SW480 (cell line): ENCODE measurements around the gene BABAM2.

Source experiments
- DNase-seq: peaks from one replicate; pipeline ENCODE4 v3.0.0-alpha.2; 2016; ENCODE audit warnings: low spot score

The BABAM2 gene

GRCh38 chr2:27911458-27912210 is 21.1 kb downstream of the BABAM2 start:
- DNase-seq = no peak

GRCh38 chr2:27912512-27912911 is 22.0 kb downstream of the BABAM2 start:
- DNase-seq = no peak

DNA sequence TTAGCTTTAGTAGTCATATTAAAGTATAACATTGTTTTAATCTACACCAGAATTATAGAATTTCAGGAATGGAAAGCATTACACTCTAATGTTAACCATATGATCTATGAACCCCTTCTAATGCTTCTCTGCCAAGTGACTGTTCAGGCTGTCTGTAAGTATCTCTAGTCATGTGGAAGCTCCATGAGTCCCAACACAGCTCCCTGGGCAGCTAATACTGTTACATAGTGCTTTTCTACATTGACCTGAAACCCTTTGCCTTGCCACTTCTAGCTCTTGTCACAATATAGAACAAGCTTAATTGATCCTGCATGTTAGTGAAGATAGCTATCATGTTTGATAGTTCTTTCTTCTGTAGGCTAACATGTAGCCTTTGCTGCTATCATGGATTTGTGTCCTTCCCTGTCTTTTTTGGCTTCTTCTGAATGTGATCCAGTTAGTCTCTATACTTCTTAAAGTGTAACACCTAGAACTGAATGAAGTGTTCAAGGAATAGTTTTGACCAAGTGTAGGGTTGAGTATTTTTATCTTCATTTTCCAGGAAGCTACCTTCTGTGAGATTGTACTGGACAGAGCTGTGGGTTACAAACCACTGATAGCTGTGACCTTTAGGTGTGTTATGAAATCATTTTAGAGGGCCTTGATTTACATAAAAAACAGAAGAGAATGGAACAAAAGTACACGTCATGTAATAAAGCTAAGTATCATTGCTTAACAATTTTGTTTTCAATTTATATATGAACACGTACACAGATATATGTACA is 23.7 kb downstream of the BABAM2 start:
- no peak for DNase-seq

GRCh38 chr2:27914805-27915175 is 24.3 kb downstream of the BABAM2 start:
- DNase-seq = no peak

- DNase-seq = no peak
Measured at GRCh38 chr2:27915191-27915590, 24.7 kb downstream of the BABAM2 start.

- DNase-seq = no peak
Measured at GRCh38 chr2:27915874-27916273, 25.3 kb downstream of the BABAM2 start.

DNA sequence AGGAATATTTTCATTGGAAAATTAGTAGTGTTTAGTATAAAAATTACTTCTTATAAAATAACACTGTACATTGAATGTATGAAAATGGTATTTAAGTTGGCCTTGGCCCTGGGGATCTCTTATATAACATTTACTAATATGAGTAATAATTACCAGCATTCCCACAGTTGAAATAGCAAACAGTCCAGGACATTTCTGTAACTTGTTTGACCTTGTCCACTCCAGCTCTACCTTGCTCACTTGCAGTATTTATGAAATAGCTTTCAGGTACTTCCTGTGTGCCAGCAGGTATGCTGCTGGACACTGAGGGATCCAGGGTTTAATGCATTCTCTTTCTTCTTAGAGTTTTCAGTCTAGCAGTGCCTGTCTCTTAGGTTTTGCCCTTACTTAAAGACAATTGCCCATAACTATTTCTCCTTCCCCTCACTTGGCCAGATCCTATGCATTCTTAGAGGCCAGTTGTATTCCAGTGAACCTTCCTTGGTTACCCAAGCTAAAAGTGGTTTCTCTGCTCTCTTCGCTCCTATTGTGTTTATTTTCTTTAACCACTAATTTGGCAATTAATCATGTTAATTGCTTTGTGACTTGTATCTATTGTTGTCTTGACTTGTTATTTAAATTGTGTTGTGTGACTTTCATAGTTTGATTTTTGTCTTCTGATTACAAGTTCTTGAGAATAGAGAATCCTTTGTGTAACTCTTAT is 25.9 kb downstream of the BABAM2 start:
- DNase-seq = no peak

DNA sequence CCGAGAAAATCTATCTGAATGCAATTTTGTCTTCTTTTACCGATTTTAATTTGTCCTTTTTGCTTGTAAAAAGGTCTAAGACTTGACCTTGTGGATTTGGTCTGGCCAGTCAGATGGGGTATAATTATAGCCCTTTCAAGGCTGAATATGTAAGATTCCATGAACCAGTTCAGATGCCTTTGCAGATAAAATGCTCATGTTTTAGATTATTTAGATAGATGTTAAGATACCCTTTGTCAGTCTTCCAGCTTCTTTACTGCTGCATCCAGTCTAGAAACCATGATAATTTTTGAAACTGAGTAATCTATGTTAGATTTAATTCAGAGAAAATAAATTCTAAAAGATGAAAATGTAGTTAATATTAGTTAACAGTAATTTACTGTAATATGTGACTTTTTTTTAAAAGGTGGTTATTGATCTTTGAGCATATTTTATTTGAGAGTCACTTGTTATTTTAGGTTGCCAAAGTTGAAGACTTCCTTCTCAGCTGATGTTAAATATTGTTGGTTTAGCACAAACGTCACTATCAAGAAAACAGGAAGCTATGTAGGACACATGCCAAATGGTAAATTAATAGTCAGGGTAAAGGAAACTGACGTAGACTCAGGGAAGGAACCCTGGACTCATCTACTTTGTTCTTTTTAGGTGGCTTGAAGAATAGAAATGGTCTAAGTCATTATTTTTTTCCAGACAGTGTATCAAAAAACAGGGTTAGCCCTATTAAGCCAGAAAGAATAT is 29.8 kb downstream of the BABAM2 start:
- no peak for DNase-seq

- no peak for DNase-seq
Measured at GRCh38 chr2:27921424-27921823, 30.9 kb downstream of the BABAM2 start.

DNA sequence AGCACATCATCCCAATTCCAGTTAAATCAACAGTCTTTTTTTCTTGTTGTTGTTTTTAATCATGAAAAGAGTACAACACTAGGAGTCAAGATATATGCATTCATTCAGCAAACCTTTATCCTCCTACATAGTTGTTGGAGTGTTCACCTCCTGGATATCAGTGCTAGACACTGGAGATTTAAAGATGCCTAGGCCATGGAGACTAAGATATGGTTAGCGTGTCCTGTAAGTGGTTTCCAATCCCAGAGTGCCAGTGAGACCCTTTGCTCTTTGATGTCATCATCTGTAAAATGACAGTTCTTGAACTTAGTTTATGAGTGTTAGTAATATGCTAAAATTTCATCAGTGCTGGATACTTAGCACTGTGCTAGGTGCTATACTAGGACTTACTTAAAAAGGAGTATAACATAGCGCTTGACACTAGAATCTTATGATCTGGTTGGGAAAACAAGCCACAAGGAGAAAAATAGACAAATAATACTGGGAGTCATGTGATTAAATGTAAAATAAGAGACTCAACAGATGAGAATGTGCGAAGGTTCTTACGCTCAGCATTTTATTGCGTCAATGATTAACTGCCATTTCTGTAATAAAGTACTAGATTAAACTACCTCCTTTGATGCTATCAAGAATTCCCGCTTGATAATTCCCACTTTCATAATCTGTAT is 31.5 kb downstream of the BABAM2 start:
- no peak for DNase-seq

- DNase-seq = no peak
Measured at GRCh38 chr2:27922842-27923241, 32.3 kb downstream of the BABAM2 start.

DNA sequence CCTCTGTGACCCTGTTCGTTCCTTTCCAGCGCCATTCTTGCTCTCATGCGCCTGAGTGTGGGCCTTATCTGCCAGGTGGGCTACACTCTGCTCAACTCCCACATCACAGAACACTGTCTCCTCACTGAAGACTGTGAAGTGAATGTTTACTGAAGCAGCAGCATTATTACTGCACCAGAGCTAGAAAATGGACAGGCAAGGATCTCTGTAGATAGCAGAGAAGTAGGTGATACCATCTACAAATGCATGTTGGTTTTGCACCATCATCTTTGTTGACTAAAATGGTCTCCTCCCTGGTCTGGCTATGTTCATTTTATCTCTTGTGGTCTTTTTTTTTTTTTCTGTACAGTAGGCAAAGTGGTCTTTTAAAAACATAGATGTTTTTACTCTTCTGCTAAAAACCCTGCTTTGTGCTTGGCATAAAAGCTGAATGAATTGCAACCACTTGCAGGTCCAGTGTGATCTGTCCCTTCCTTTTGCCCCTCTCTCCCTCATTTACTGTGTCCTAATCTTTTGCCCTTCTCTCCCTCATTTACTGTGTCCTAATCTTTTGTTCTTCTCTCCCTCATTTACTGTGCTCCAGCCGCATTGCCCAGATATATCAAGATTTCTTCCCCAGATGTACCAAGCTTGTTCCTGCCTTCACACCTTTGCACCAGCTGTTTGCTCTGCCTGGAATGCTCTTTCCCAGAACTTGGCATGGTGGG is 35.4 kb downstream of the BABAM2 start:
- no peak for DNase-seq

- DNase-seq = no peak
Measured at GRCh38 chr2:27929916-27930486, 39.5 kb downstream of the BABAM2 start.

GRCh38 chr2:27931361-27931950 is 40.9 kb downstream of the BABAM2 start:
- no peak for DNase-seq

GRCh38 chr2:27932396-27932795 is 41.9 kb downstream of the BABAM2 start:
- DNase-seq = peak; percentile 45

- no peak for DNase-seq
Measured at GRCh38 chr2:27935026-27935425, 44.5 kb downstream of the BABAM2 start.

DNA sequence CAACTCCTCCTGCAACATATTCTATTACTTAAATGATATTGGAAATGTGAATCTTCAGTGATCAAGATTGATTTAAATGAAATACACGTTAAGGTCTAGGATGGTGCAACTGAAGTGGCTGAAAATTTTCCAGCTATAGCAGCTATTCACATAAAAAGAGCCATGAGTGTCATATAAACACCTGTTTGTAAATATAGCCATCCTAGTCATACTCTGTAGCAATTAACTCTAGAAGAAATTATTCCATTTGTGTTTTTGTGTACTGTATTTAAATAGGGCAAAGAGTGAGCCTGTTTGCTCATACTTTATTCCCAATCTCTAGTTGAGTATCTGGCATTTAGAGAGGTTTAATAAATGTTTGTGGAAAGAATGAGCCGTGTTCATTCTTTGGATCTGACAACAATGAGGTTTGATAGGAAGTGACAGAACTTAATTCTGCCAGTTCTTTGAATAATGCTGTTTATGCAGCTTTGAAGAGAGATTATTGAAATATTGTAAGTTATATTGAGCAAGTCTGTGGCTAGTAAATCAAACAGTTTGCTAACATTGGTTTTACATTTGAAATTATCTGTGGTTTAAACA is 49.7 kb downstream of the BABAM2 start:
- no peak for DNase-seq

- no peak for DNase-seq
Measured at GRCh38 chr2:27940982-27941381, 50.5 kb downstream of the BABAM2 start.

DNA sequence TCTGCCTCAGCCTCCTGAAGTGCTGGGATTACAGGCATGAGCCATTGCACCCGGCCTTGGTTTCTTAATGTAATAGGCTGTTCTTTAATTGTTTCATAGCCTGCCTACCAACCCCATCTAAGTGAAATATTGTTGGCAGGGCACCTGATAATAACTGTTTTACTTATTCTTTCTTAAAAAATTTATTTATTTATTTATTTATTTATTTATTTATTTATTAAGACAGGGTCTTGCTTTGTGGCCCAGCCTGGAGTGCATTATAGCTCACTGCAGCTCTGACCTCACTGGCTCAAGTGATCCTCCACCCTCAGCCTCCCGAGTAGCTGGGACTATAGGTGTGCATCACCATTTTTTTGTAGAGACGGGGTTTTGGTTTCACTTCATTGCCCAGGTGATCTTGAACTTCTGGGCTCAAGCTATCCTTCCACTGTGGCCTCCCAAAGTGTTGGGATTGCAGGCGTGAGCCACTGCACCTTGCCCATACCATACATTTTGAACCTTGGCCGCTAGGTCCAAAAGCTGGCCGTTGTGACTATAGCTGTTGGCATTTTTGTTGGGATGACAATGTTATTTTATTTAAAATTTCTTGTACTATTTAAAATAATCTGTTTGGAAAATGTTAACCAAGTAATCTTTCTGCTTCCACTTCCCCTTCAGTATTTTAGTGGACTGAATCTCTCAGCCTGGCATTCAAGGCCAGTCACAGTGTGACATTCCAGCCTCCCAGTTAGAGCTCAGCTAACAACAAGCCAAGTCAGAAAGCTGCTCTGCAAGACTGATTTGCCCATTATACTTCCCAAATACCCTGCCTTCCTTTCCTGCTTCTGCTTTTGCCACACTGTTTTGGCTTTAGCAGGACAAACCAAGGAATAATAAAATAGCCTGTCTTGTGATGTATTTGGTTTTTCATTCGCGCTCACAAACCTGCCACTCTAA is 52.4 kb downstream of the BABAM2 start:
- no peak for DNase-seq
